HUDEP-2 (cell line): ENCODE data around the gene ARPC5L.
"Not testable (repeated sequence)": the region's sequence is repeated elsewhere in the genome, so short reads cannot be mapped to it uniquely, and the experiment has no call there.

ENCODE experiments used
- DNase-seq, 76 experiments: peaks; one replicate each; lab custom pipeline; 2025; ENCODE audit not compliant: unreplicated experiment in 76 of 76; lab: John Stamatoyannopoulos, UW

ARPC5L gene

GRCh38 chr9:124861342-124862229 is at the start of gene ARPC5L, which contains the start of gene RPL35:
Gene ARPC5L, plus strand, starts transcription at chr9:124862130. Its CDS starts 7,161 bp downstream, at chr9:124869291.
Gene RPL35, minus strand, starts transcription at chr9:124861957. Its CDS starts 45 bp downstream, at chr9:124861912.
- DNase-seq = peak; percentile 32 to 95 (median 89)

DNA sequence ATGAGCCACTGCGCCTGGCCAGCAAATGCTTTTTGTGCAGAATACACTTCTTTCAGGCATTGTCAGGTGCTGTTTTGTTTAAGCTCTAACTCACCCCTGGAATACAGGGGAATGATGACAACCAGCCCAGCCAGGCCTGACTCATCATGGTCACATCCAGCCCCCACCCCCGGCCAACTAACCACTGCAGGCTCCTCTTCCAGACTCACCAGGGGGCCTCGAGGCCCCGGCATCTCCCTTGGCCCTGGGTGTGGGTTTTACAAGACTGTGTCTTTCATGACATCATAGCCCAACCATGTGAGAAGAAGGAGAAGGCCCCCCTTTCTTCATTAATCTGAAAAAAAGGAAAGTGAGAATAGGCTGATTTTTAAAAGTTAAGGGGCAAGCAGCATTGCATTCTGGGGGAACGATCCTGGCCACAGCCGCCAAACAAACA is 49.5 kb upstream of the ARPC5L start:
- no peak for DNase-seq

DNA sequence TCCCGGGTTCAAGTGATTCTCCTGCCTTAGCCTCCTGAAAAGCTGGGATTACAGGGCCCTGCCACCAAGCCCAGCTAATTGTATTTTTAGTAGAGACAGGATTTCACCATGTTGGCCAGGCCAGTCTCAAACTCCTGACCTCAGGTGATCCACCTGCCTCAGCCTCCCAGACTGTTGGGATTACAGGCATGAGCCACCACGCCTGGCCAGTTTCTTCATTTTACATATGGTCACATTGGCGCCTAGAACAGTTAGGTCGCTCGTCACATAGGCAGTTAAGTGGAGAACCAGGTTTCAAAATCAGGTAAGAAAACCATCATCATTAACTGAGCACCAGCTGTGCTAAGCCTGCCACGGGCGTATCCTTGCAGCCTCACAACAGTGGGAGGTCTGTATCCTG is 48.9 kb upstream of the ARPC5L start:
- no peak for DNase-seq

DNA sequence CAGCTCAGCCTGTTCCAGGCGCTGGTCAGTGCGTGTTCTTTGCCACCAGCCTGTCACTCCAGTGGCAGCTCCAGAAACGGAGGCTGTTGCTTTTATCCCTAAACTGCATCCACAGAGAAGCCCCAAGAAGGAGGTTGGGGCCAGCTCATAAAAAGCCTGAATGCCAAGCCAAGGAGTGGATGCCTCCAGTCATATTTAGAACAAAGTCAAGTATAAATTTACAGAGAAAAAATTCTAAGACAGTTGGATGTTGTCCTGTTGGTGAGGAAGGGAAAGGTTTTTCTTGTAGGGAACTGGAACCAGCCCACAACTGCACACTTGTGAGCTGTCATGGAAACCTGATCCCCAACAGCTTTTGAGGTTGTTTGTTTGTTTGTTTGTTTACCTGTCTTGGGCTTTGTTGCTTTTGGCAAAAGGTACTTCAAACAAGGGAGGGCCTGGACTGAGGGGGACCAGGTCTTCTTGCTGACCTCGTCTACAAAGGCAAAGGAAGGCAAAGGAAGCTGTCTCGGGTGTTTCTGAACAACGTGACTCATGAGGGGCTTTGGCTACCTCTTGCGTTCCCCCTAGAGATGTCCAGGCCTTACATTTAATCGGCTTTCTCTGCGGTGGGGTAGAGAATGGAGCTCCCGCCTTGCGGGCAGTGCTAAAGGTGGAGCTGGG is 48.3 kb upstream of the ARPC5L start:
- DNase-seq = no peak

GRCh38 chr9:124814164-124814535 is 47.8 kb upstream of the ARPC5L start:
- DNase-seq = no peak

- no peak for DNase-seq
These were observed 46.3 kb upstream of the ARPC5L start for GRCh38 chr9:124815601-124816000.

DNA sequence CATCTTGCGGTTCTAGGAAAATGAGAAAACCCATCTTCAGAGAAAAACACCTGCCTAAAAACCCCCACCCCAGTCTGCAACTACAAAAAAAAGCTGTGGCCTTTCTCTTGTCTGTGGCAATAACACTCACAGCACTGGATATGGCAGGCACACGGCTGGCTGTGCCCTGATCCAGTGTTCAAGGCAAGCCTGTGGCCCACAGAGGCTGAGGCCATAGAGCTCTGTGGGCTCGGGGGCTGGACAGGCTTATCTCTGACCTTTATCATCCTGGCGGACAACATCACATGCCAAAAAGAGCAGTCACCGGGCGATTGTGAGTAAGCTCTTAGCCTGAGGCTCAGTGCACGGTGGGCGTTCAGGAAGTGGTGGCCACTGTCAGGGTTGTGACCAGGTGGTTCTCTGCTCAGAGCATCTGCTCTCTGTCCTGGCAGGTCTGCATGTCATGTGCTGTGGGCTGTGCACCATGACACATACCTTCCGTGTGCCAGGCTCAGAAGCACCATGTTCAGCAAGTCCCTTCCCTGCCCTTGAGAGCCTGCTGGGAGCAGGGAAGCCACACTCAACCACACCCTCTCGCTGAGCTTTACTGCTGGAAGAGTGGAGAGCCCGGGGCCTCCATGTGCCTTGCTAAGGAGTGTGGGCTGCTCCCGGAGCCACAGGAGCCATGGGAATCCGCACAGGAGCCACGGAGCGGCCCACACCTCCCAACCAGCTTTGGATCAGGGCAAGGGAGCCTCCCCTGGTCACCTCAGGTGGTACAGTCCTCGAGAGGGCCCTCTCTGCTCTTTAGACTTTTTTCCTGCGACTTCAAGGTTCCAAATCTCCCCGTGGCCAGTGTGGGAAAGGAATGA is 43.3 kb upstream of the ARPC5L start:
- DNase-seq = peak in 10 of 76 experiments; percentile 5 to 45 (median 14)

GRCh38 chr9:124820698-124821623 is 41.0 kb upstream of the ARPC5L start:
- DNase-seq = no peak

- no peak for DNase-seq
These were observed 33.2 kb upstream of the ARPC5L start for GRCh38 chr9:124828489-124829333.

GRCh38 chr9:124829334-124829669 is 32.6 kb upstream of the ARPC5L start:
- no peak for DNase-seq

- DNase-seq = no peak
These were observed 31.3 kb upstream of the ARPC5L start for GRCh38 chr9:124830593-124830992.

DNA sequence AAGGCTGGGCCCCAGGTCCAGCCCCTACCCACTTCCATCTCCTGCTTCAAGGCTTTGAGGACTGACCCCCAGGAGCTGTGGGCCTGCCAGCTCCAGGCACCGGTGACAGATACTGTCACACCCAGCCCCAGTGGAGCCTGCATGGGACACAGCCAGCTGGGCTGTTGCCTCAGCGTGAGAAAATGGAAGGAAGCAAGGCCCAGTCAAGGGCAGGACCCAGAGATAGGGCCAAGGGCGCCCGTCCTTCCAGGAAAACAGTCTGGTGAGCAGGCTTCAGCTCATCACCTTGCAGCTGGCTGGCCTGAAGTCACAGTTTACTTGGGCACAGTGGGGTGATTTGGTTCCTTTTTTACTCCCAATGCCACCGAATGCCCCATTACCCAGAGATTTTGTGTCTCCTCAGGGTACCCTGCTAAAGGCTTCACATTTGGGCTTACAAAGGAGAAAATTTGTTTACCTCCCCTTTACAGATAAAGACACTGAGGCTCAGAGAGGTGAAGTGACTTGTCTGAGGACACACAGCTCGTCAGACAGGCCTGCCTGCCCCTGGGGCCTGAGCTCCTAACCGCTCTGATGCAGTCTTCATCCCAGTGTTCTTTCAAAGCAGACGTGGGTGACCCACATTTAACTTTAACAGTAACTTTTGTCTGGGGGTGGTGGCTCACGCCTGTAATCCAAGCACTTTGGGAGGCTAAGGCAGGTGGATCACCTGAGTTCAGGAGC is 30.1 kb upstream of the ARPC5L start:
- peak in 8 of 76 experiments; percentile 7 to 47 (median 18) for DNase-seq

DNA sequence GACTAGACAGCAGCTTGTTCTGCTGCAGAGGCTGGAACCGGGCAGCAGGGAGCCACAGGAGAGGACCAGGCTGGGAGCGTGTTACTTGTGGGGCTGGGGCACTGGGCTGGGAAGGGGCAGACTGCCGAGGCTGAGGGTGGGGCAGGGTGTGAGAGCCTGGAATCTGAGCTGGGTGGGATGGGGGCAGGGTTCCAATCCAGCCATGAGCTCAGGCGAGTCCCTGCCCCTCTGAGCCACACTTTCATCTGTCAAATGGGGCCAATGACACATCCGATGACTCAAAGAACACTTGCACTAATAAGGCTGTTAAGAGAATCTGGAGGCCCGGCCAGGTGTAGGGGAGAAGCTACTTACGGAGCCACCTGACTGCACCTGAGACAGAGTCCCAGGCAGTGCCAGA is 27.3 kb upstream of the ARPC5L start:
- DNase-seq = no peak

DNA sequence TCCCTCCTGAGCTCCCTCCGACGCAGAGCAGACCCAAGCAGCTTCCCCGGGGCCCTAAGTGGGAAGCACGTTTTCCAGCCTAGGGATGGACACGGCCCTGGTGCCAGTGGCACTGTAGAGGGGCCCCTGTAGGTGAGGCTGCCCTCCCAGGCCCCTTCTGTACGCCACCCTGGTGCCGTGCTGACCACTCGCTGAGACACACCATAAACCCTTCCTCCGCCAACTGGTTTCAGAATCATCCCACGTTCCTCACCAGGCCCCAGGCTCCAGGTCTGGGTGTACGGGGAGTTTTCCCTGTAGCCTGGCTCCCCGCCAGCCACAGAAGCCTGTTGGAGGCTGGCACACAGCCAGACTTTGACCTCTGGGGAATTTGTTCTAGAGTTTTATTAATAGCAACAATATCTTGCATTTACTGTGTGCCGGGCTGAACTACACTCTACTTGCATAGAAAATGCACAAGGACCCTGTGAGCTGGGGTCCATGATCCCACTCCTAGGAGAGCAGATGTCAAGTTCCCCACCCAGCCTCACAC is 26.8 kb upstream of the ARPC5L start:
- no peak for DNase-seq

DNA sequence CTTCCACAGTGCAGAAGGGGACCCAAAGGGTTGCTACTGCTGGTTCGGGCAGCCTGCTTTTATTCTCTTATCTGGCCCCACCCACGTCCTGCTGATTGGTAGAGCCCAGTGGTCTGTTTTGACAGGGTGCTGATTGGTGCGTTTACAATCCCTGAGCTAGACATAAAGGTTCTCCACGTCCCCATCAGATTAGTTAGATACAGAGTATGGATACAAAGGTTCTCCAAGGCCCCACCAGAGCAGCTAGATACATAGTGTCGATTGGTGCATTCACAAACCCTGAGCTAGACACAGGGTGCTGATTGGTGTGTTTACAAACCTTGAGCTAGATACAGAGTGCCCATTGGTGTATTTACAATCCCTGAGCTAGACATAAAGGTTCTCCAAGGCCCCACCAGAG is 23.8 kb upstream of the ARPC5L start:
- not testable (repeated sequence) for DNase-seq

GRCh38 chr9:124838567-124839275 is 23.2 kb upstream of the ARPC5L start:
- DNase-seq = not testable (repeated sequence)

DNA sequence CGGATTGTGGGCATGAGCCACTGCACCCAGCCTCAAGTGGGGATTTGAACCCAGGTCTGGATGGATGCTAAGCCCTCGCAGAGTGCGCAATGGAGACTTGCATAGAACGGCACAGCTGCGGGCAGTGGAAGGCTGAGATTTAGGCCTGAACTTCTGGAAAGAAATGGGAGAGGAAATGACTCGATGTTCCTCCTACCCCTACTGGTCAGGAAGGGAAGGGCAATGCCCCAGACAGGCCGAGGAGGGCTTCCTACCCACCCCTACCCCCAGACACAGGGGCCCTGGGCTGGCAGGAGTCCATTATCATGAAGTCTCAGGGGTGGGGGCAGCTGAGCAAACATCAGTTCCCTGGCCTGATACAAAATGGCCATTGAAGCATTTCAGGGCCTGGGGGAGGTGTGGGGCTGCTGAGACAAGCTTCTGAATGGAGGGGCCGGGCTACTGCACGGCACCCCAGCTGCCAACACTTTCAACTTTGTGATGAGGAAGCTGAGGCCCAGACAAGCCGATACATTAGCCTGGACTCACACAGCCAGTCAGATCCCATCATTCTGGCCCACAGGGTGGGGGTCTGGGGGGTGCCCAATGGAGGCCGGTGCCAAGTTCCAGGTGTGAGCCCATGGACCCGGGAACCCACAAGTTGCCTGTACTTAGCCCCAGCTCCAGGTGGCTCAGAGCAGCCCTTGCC is 22.2 kb upstream of the ARPC5L start:
- no peak for DNase-seq
